Inferior parietal cortex (tissue), 1 donor: ENCODE results near the gene DIAPH3.

Experiments
- DNase-seq: peaks from one replicate; pipeline ENCODE4 v3.0.0-alpha.2; 2016; ENCODE audit errors: extremely low spot score

Gene DIAPH3

GRCh38 chr13:59674616-59675015 is 489.1 kb downstream of the DIAPH3 start:
- no peak for DNase-seq

- no peak for DNase-seq
Measured at GRCh38 chr13:59673286-59673685, 490.4 kb downstream of the DIAPH3 start.

DNA sequence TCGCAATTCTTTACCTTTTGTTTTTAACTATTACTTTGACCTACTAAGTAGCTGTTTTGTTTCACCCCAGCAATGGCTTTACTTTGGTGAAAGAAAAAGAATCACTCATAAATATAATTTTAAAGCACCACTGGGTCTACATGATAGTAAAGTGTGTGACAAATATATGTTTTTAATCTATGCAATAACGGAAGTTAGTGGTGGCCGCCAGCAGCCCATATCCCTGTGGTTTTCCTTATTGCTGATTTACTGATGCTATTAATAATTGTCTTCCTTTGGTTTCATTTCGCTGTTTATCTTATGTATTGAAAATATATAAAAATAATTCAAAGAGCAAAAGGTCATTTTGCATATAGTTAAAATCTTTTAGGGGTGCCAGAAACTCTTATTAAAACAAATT is 491.3 kb downstream of the DIAPH3 start:
- DNase-seq, result no peak

- DNase-seq, result no peak
Measured at GRCh38 chr13:59671881-59672280, 491.8 kb downstream of the DIAPH3 start.

DNA sequence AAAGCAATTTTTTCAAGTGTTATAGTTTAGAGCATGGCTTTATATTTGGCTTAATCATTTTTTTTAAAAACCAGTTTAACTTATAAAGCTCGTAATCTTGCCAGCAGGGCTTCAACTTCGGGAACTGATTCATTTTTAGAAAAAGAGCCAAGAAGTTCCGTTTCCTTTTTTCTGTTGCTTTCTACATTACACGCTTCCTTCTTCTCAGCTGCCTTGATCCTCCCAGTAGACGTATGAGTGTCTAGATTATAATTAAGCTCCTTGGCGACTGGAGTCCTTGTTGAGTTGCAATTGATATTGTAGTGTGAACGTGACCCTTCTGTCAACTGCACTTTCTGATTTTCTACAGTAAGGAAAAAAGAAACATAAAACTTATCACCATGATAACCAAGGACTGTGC is 497.2 kb downstream of the DIAPH3 start:
- DNase-seq, result no peak

DNA sequence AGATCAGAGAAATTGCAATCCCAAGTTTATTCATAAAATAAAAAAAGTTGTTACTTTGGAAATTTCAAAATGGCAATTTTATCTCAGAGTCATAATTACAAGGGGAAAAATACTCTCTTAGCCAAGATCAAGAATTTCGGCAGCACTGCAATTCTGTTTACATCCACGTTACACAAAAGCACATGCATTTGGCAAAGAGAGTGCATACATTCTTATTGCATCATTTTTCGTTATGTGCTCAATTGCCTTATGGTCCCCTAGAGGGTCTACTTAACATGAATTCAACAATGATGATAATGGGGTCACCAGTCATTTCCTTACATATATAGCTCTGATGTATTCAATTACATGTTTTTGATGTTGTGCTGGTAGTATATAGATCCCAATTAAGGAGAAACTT is 498.0 kb downstream of the DIAPH3 start:
- DNase-seq, result no peak

GRCh38 chr13:59665184-59665583 is 498.5 kb downstream of the DIAPH3 start:
- DNase-seq, result no peak

DNA sequence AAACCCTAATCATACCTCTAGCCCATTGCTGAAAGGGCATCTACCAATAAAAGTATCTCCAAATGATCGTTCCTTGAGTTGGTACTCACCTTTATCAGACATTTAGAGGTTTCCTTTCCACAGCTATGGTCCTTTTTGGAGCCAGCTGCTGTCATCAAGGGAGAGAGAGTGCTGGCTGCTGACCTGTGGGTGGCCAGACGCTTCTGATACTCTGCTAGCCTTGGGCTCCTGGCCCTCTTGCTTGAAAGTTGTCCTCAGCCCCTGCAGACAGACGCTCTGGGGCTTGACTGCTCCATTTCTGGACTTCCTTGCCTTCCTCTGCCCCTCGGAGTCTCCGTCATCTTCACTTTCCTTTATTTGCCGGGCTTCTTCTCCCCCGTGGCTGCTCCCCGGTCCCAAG is 499.1 kb downstream of the DIAPH3 start:
- no peak for DNase-seq

DNA sequence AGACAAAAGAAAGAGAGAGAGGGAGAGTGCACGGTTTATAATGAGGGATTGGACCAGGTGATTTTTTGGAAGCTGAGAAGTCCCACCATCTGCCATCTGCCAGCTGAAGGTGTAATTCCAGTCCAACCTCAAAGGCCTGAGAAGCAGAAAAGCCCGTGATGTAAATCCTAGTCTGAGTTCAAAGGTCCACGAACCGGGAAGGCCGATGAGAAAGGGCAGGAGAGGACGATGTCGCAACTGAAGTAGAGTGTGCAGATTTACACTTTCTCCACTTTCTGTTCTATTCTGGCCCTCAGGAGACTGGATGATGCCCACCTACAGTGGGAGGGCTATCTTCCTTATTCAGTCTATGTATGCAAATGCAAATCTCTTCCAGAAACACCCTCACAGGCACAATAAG is 500.0 kb downstream of the DIAPH3 start:
- no peak for DNase-seq

GRCh38 chr13:59660582-59660981 is 503.1 kb downstream of the DIAPH3 start:
- DNase-seq, result no peak

DNA sequence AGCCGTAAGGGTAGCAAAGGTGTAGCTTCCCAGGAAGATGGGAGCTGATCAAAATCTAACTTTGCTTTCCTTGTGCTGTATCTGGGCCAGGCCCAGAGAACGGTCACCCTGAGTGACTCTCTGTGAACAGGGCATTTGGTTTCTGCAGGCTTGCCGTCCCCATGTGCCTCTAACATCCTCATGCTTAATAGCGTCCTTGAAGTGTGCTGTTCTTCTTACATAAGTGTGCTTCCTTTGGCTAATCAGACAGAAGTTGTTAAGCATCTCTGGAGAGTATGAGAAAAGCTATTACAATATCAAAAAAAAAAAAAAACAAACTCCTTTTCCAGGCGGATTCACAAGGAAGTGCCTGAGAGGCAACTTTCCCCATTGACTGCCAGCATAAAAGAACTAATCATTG is 503.7 kb downstream of the DIAPH3 start:
- no peak for DNase-seq

GRCh38 chr13:59658738-59659330 is 504.9 kb downstream of the DIAPH3 start:
- no peak for DNase-seq

- no peak for DNase-seq
Measured at GRCh38 chr13:59658027-59658737, 505.5 kb downstream of the DIAPH3 start.

DNA sequence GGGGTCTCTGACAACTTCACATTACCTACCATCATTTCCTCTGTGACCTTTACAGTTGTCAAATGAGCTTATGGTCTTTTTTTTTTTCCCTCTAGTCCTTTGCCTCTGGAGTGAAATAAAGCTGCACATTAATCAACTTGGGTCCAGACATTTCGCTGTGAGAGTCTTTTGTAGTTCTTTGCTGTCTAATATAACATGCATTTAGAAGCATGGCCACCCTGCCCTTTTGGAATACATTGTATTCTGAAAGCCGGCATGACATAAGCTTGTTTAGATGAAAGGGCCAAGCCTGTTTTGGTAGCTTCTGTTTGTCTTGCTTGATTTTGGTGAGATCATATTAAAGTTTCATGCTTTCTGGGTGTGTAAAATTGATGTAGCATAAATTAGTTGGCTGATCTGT is 509.8 kb downstream of the DIAPH3 start:
- DNase-seq, result no peak

- no peak for DNase-seq
Measured at GRCh38 chr13:59651479-59651878, 512.2 kb downstream of the DIAPH3 start.

- no peak for DNase-seq
Measured at GRCh38 chr13:59643906-59644626, 519.7 kb downstream of the DIAPH3 start.

DNA sequence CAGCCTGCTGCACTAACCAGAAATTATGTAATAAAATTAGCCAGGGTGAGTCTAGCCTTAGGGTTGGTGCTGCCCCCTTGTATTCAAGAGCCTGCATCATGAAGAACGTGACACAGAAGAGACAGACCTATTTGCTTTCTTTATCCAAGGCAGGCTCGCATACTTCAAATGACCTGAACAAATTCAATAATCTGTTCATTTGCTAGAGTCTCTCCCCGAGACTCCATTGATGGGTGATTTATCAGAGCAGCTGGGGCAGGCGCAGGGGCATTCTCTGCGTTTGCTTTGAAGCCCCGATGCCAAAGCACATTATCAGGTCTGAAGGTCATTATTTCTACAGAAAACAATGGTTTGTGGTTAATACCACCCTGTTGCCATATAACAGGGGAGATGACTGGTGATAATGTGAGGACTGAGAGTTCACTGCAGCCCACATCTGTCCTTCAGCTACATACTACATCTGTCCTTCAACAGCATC is 520.3 kb downstream of the DIAPH3 start:
- no peak for DNase-seq

GRCh38 chr13:59641817-59642216 is 521.9 kb downstream of the DIAPH3 start:
- no peak for DNase-seq

DNA sequence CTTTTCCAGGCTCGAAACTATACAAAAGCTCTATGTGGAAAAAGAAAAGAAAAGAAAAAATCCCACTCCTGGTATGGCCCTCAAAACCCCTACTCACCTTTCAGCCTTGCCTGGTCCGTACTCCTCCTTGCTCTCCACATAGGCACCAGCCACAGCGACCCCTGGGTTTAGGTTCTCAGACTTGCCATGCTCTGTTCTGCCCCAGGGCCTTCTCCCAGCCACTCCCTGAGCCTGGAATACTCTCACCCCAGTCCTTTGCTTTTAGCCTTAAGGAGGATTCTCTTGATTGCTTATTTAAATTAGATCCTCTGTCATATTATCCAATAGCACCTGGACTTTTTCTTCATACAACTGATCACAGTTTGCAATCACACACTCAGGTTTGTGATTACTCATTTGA is 522.5 kb downstream of the DIAPH3 start:
- DNase-seq, result no peak

DNA sequence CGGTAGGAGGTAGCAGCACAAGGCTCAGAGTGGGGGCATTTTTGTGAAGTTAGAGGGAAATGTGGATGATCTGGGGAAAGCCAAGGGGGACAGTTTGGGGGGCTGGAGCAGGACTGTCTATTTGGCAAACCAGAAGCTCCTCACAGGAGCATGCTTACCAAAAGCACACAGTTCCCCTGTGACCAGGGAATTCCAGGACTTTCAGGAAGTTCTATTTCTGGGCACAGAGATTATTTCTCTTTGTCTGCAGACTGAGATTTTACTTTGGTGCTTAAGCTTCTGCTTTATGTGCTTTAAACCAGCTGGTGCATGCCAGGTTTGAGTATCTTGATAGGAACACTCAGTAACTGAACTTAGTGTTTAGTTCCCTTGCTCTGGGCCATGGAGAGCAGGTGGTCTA is 525.3 kb downstream of the DIAPH3 start:
- DNase-seq, result no peak

DNA sequence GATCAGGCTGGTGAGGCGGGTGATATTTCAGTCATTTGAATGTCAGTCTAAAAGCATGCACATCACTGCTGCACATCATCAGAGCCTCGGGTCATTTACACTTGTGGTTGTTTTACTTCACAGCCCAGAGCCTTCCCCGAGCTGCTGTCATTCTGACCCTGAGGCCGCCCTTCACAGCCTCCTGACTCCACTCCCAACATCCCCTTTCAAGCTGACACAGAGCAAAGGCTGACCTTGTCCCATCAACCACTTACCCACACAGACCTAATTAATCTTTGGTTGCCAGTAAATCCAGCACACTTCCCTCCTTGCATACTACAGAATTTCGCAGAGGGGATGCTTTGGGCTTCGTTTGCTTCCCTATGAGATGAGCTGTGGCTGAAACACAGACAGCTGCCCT is 528.1 kb downstream of the DIAPH3 start:
- DNase-seq, result no peak

- no peak for DNase-seq
Measured at GRCh38 chr13:59633290-59633689, 530.4 kb downstream of the DIAPH3 start.

DNA sequence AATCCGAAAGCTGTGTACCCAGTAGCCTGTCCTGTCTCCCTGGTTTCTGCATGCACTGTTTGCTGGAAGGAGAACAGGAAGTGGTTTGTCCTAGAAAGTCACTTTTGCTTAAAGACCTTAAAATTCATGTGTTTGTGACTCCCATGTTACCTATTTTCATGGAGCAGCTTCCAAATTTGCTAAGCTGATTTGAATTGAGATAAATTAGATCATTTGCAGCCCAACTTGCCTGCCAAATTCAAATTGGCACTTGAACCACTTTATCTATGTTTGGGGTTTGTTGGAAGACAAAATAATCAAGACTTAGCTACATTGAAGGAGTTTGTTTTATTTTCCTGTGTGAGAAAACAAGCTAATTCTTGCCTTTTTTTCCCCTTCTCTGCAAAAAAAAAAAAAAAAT is 532.5 kb downstream of the DIAPH3 start:
- DNase-seq, result no peak
